Effector memory CD4-positive, alpha-beta T cell (primary cell): ENCODE measurements around the gene MYLK.

ENCODE experiments used
- DNase-seq, 3 donors: peaks; one replicate each; pipeline ENCODE4 v3.0.0-alpha.2; 2020
- H3K27ac ChIP-seq: 2 replicates; pipeline ENCODE4 v1.7.0; 2013; ENCODE audit warnings: mild to moderate bottlenecking, low read length, moderate library complexity; ENCODE audit not compliant: insufficient read depth, poor library complexity, severe bottlenecking
- H3K27me3 ChIP-seq: replicated peaks from 2 replicates; pipeline ENCODE4 v1.7.0; 2013; ENCODE audit warnings: mild to moderate bottlenecking, low read length; ENCODE audit not compliant: insufficient read depth, control insufficient read depth, poor library complexity, severe bottlenecking
- H3K36me3 ChIP-seq: 2 replicates; pipeline ENCODE4 v1.7.0; 2013; ENCODE audit warnings: mild to moderate bottlenecking, low read length, moderate library complexity; ENCODE audit not compliant: control insufficient read depth, insufficient read depth
- H3K4me1 ChIP-seq: 2 replicates; pipeline ENCODE4 v1.7.0; 2013; ENCODE audit warnings: low read length, mild to moderate bottlenecking; ENCODE audit not compliant: control insufficient read depth, insufficient read depth, poor library complexity, severe bottlenecking
- H3K4me3 ChIP-seq: 2 replicates; pipeline ENCODE4 v1.7.0; 2013; ENCODE audit warnings: low read length, low read depth, mild to moderate bottlenecking; ENCODE audit not compliant: insufficient read depth, poor library complexity, severe bottlenecking
- H3K9me3 ChIP-seq: 2 replicates; pipeline ENCODE4 v1.7.0; 2013; ENCODE audit warnings: mild to moderate bottlenecking, low read length, moderate library complexity; ENCODE audit not compliant: control insufficient read depth

The MYLK gene

GRCh38 chr3:123781138-123781537 lies 103.0 kb downstream of the MYLK start:
- no peaks in the 10 kb centered on the region for H3K36me3 ChIP-seq
- DNase-seq: no peak
- no peak overlapping the region for H3K27ac ChIP-seq
- H3K4me1 ChIP-seq: no peaks in the 10 kb centered on the region
- H3K4me3 ChIP-seq: no peak overlapping the region
- no peaks in the 10 kb centered on the region for H3K27me3 ChIP-seq
- H3K9me3 ChIP-seq: no peaks in the 10 kb centered on the region

- H3K27ac ChIP-seq: no peak overlapping the region
- no peak for DNase-seq
- H3K4me3 ChIP-seq: no peak overlapping the region
- no peaks in the 10 kb centered on the region for H3K36me3 ChIP-seq
- H3K9me3 ChIP-seq: no peaks in the 10 kb centered on the region
- H3K4me1 ChIP-seq: no peaks in the 10 kb centered on the region
- H3K27me3 ChIP-seq: no peaks in the 10 kb centered on the region
These were observed 103.5 kb downstream of the MYLK start for GRCh38 chr3:123780656-123781055.

GRCh38 chr3:123779655-123780231 lies 104.4 kb downstream of the MYLK start:
- H3K27ac ChIP-seq: no peak overlapping the region
- H3K27me3 ChIP-seq: no peaks in the 10 kb centered on the region
- no peaks in the 10 kb centered on the region for H3K4me1 ChIP-seq
- DNase-seq: no peak
- no peaks in the 10 kb centered on the region for H3K36me3 ChIP-seq
- no peaks in the 10 kb centered on the region for H3K9me3 ChIP-seq
- H3K4me3 ChIP-seq: no peak overlapping the region

- no peak for DNase-seq
- H3K27ac ChIP-seq: no peak overlapping the region
- no peaks in the 10 kb centered on the region for H3K36me3 ChIP-seq
- no peak overlapping the region for H3K4me3 ChIP-seq
- no peaks in the 10 kb centered on the region for H3K27me3 ChIP-seq
- no peaks in the 10 kb centered on the region for H3K9me3 ChIP-seq
- no peaks in the 10 kb centered on the region for H3K4me1 ChIP-seq
These were observed 105.0 kb downstream of the MYLK start for GRCh38 chr3:123778991-123779622.

- H3K27ac ChIP-seq: no peak overlapping the region
- H3K4me1 ChIP-seq: no peaks in the 10 kb centered on the region
- H3K36me3 ChIP-seq: no peaks in the 10 kb centered on the region
- no peak for DNase-seq
- H3K9me3 ChIP-seq: no peaks in the 10 kb centered on the region
- no peaks in the 10 kb centered on the region for H3K27me3 ChIP-seq
- H3K4me3 ChIP-seq: no peak overlapping the region
These were observed 105.6 kb downstream of the MYLK start for GRCh38 chr3:123778525-123778924.

GRCh38 chr3:123776071-123776782 lies 107.9 kb downstream of the MYLK start:
- no peak for DNase-seq
- Histone ChIP-seq H3K4me3 (no peak overlapping the region), H3K9me3 (no peaks in the 10 kb centered on the region), H3K27ac (no peak overlapping the region), H3K27me3 (no peaks in the 10 kb centered on the region), H3K36me3 (no peaks in the 10 kb centered on the region), H3K4me1 (no peaks in the 10 kb centered on the region)

- H3K36me3 ChIP-seq: no peaks in the 10 kb centered on the region
- DNase-seq: no peak
- H3K27ac ChIP-seq: no peak overlapping the region
- no peaks in the 10 kb centered on the region for H3K4me1 ChIP-seq
- H3K9me3 ChIP-seq: no peaks in the 10 kb centered on the region
- no peaks in the 10 kb centered on the region for H3K27me3 ChIP-seq
- no peak overlapping the region for H3K4me3 ChIP-seq
These were observed 109.7 kb downstream of the MYLK start for GRCh38 chr3:123774474-123774873.

- DNase-seq: no peak
- no peak overlapping the region for H3K27ac ChIP-seq
- no peak overlapping the region for H3K4me3 ChIP-seq
- H3K36me3 ChIP-seq: no peaks in the 10 kb centered on the region
- H3K27me3 ChIP-seq: no peaks in the 10 kb centered on the region
- no peaks in the 10 kb centered on the region for H3K4me1 ChIP-seq
- no peaks in the 10 kb centered on the region for H3K9me3 ChIP-seq
These were observed 110.3 kb downstream of the MYLK start for GRCh38 chr3:123773681-123774431.

- Histone ChIP-seq H3K27ac (no peak overlapping the region), H3K9me3 (no peaks in the 10 kb centered on the region), H3K36me3 (no peaks in the 10 kb centered on the region), H3K4me3 (no peak overlapping the region), H3K4me1 (no peaks in the 10 kb centered on the region), H3K27me3 (no peaks in the 10 kb centered on the region)
- no peak for DNase-seq
These were observed 114.8 kb downstream of the MYLK start for GRCh38 chr3:123769356-123769743.
